Activated T-helper 17 cell treated with anti-CD3 and anti-CD28 coated beads, Interleukin-2, amount 50 U/mL, for 72 hours (primary cell): Measurements from ENCODE around the gene ST8SIA5. TPM values are rescaled to one million over a fixed set of nuclear protein-coding genes. Genes with fewer than 3 reads are reported as not detected.

Experiments used
- ATAC-seq: fragments of 150-1000 bp; cut with Tn5 transposase; replicated peaks from 2 replicates; pipeline ENCODE4 v1.10.0; 2021; ENCODE audit warnings: mild to moderate bottlenecking, moderate library complexity
- H3K27ac Mint-ChIP-seq: one replicate; pipeline ENCODE4 v1.8.0; 2022; ENCODE audit warnings: mixed read lengths
- H3K27me3 Mint-ChIP-seq: one replicate; pipeline ENCODE4 v1.8.0; 2022; ENCODE audit warnings: mixed read lengths
- H3K36me3 Mint-ChIP-seq: one replicate; pipeline ENCODE4 v1.8.0; 2022; ENCODE audit warnings: low read depth, mild to moderate bottlenecking, mixed read lengths
- H3K4me1 Mint-ChIP-seq: one replicate; pipeline ENCODE4 v1.8.0; 2022; ENCODE audit warnings: mixed read lengths
- H3K4me3 Mint-ChIP-seq: one replicate; pipeline ENCODE4 v1.8.0; 2022; ENCODE audit warnings: mild to moderate bottlenecking, mixed read lengths
- H3K9me3 Mint-ChIP-seq: one replicate; pipeline ENCODE4 v1.8.0; 2022; ENCODE audit warnings: mixed read lengths
- total RNA-seq, 2 donors: library from RNA; stranded (reverse); gene quantifications; one replicate each; pipeline ENCODE4 v1.2.3, GENCODE V29; 2022

The ST8SIA5 gene
- total RNA-seq, 2 donors from 2014 or later, result 0.19 TPM; not detected in 1

- Mint-ChIP-seq H3K4me1 (no peaks in the 10 kb centered on the region), H3K27ac (no peak overlapping the region), H3K36me3 (no peaks in the 10 kb centered on the region), H3K27me3 (no peaks in the 10 kb centered on the region), H3K4me3 (no peak overlapping the region), H3K9me3 (no peaks in the 10 kb centered on the region)
- no peak for ATAC-seq
These were observed 100.3 kb downstream of the ST8SIA5 start for GRCh38 chr18:46656326-46657114.

GRCh38 chr18:46652372-46652771 lies 104.5 kb downstream of the ST8SIA5 start:
- H3K36me3 Mint-ChIP-seq, result no peaks in the 10 kb centered on the region
- no peak for ATAC-seq

GRCh38 chr18:46650681-46651080 lies 106.2 kb downstream of the ST8SIA5 start:
- no peak overlapping the region for H3K27ac Mint-ChIP-seq
- H3K4me1 Mint-ChIP-seq, result no peaks in the 10 kb centered on the region
- H3K4me3 Mint-ChIP-seq, result no peak overlapping the region
- no peaks in the 10 kb centered on the region for H3K36me3 Mint-ChIP-seq
- H3K27me3 Mint-ChIP-seq, result peaks cover 3% of the 10 kb centered on the region
- ATAC-seq, result no peak
- no peaks in the 10 kb centered on the region for H3K9me3 Mint-ChIP-seq

More at GRCh38 chr18:46652372-46652771, 104.5 kb downstream of the ST8SIA5 start:
- Mint-ChIP-seq H3K4me3 (no peak overlapping the region), H3K27me3 (peaks cover 3% of the 10 kb centered on the region), H3K27ac (no peak overlapping the region), H3K4me1 (no peaks in the 10 kb centered on the region), H3K9me3 (no peaks in the 10 kb centered on the region)

GRCh38 chr18:46649071-46649862 lies 107.6 kb downstream of the ST8SIA5 start:
- Mint-ChIP-seq H3K27ac (no peak overlapping the region), H3K4me1 (no peaks in the 10 kb centered on the region), H3K4me3 (no peak overlapping the region), H3K9me3 (no peaks in the 10 kb centered on the region), H3K27me3 (peaks cover 3% of the 10 kb centered on the region), H3K36me3 (no peaks in the 10 kb centered on the region)
- no peak for ATAC-seq

- H3K27me3 Mint-ChIP-seq, result peaks cover 3% of the 10 kb centered on the region
- H3K9me3 Mint-ChIP-seq, result no peaks in the 10 kb centered on the region
- H3K4me1 Mint-ChIP-seq, result no peaks in the 10 kb centered on the region
- no peaks in the 10 kb centered on the region for H3K36me3 Mint-ChIP-seq
- H3K27ac Mint-ChIP-seq, result no peak overlapping the region
- ATAC-seq, result no peak
- H3K4me3 Mint-ChIP-seq, result no peak overlapping the region
These were observed 110.4 kb downstream of the ST8SIA5 start for GRCh38 chr18:46646468-46646867.

- no peaks in the 10 kb centered on the region for H3K9me3 Mint-ChIP-seq
- H3K4me3 Mint-ChIP-seq, result no peak overlapping the region
- H3K4me1 Mint-ChIP-seq, result no peaks in the 10 kb centered on the region
- H3K36me3 Mint-ChIP-seq, result no peaks in the 10 kb centered on the region
- ATAC-seq, result no peak
- H3K27ac Mint-ChIP-seq, result no peak overlapping the region
- H3K27me3 Mint-ChIP-seq, result no peaks in the 10 kb centered on the region
These were observed 114.3 kb downstream of the ST8SIA5 start for GRCh38 chr18:46642561-46642960.

GRCh38 chr18:46641917-46642316 lies 114.9 kb downstream of the ST8SIA5 start:
- Mint-ChIP-seq H3K9me3 (no peaks in the 10 kb centered on the region), H3K27me3 (no peaks in the 10 kb centered on the region), H3K27ac (no peak overlapping the region), H3K4me3 (no peak overlapping the region), H3K4me1 (no peaks in the 10 kb centered on the region), H3K36me3 (no peaks in the 10 kb centered on the region)
- ATAC-seq, result no peak

GRCh38 chr18:46639386-46639785 lies 117.5 kb downstream of the ST8SIA5 start:
- Mint-ChIP-seq H3K27me3 (no peaks in the 10 kb centered on the region), H3K4me3 (no peak overlapping the region), H3K4me1 (no peaks in the 10 kb centered on the region), H3K9me3 (no peaks in the 10 kb centered on the region), H3K36me3 (no peaks in the 10 kb centered on the region), H3K27ac (no peak overlapping the region)
- ATAC-seq, result no peak

GRCh38 chr18:46636040-46636630 lies 120.7 kb downstream of the ST8SIA5 start:
- Mint-ChIP-seq H3K27me3 (no peaks in the 10 kb centered on the region), H3K4me1 (no peaks in the 10 kb centered on the region), H3K27ac (no peak overlapping the region), H3K4me3 (no peak overlapping the region), H3K36me3 (no peaks in the 10 kb centered on the region), H3K9me3 (no peaks in the 10 kb centered on the region)
- ATAC-seq, result no peak

- no peak for ATAC-seq
- Mint-ChIP-seq H3K4me1 (no peaks in the 10 kb centered on the region), H3K27ac (no peak overlapping the region), H3K9me3 (no peaks in the 10 kb centered on the region), H3K27me3 (peaks cover 3% of the 10 kb centered on the region), H3K36me3 (no peaks in the 10 kb centered on the region), H3K4me3 (no peak overlapping the region)
These were observed 124.3 kb downstream of the ST8SIA5 start for GRCh38 chr18:46632401-46633071.

- Mint-ChIP-seq H3K27me3 (peaks cover 8% of the 10 kb centered on the region), H3K9me3 (no peaks in the 10 kb centered on the region), H3K27ac (no peak overlapping the region), H3K36me3 (no peaks in the 10 kb centered on the region), H3K4me1 (no peaks in the 10 kb centered on the region), H3K4me3 (no peak overlapping the region)
- ATAC-seq, result no peak
These were observed 125.9 kb downstream of the ST8SIA5 start for GRCh38 chr18:46630991-46631390.

- no peaks in the 10 kb centered on the region for H3K9me3 Mint-ChIP-seq
- H3K27ac Mint-ChIP-seq, result no peak overlapping the region
- H3K36me3 Mint-ChIP-seq, result no peaks in the 10 kb centered on the region
- ATAC-seq, result peak; percentile 84
- H3K27me3 Mint-ChIP-seq, result peaks cover 11% of the 10 kb centered on the region
- H3K4me3 Mint-ChIP-seq, result no peak overlapping the region
- H3K4me1 Mint-ChIP-seq, result no peaks in the 10 kb centered on the region
These were observed 126.7 kb downstream of the ST8SIA5 start for GRCh38 chr18:46630160-46630559.

- H3K4me3 Mint-ChIP-seq, result no peak overlapping the region
- peaks cover 11% of the 10 kb centered on the region for H3K27me3 Mint-ChIP-seq
- H3K4me1 Mint-ChIP-seq, result peaks cover 6% of the 10 kb centered on the region
- no peaks in the 10 kb centered on the region for H3K9me3 Mint-ChIP-seq
- no peak overlapping the region for H3K27ac Mint-ChIP-seq
- no peaks in the 10 kb centered on the region for H3K36me3 Mint-ChIP-seq
- ATAC-seq, result no peak
These were observed 127.5 kb downstream of the ST8SIA5 start for GRCh38 chr18:46629361-46629760.

- Mint-ChIP-seq H3K4me1 (peaks cover 16% of the 10 kb centered on the region), H3K9me3 (no peaks in the 10 kb centered on the region), H3K4me3 (no peak overlapping the region), H3K36me3 (no peaks in the 10 kb centered on the region), H3K27ac (no peak overlapping the region), H3K27me3 (peaks cover 11% of the 10 kb centered on the region)
- no peak for ATAC-seq
These were observed 128.6 kb downstream of the ST8SIA5 start for GRCh38 chr18:46628206-46628605.
